ENCODE measurements around the gene NR1H2. TPM values are rescaled to one million over a fixed set of nuclear protein-coding genes. Genes with fewer than 3 reads are reported as not detected.
"Not testable (repeated sequence)": the region's sequence is repeated elsewhere in the genome, so short reads cannot be mapped to it uniquely, and the experiment has no call there.

NR1H2 gene
- 10 to 100 TPM; 81.6 to 82.8 TPM for total RNA-seq

GRCh38 chr19:50376166-50377050, at the start of gene NR1H2:
TSS of gene NR1H2 (plus strand) at chr19:50376457. CDS start at chr19:50377606, 1,149 bp downstream.
- peak within 1 kb of the TSS; percentile 98 for H3K27ac Mint-ChIP-seq
- ATAC-seq (ENCODE audit: low read depth) (peak; percentile 88), DNase-seq (peak; percentile 91)
- POLR2A ChIA-PET, result interaction anchor here (0.5 to 2.0 kb wide), 10 partner anchors 8 to 438 kb away, joined by 3 to 13 read pairs (median 4); partner anchors contain the start of gene POLD1
- H3K4me3 Mint-ChIP-seq, result peak within 1 kb of the TSS; percentile 92
- peaks cover 11% of the 10 kb centered on the region for H3K36me3 Mint-ChIP-seq
- no peaks in the 10 kb centered on the region for H3K27me3 Mint-ChIP-seq
- no peaks in the 10 kb centered on the region for H3K9me3 Mint-ChIP-seq
- peaks cover 11% of the 10 kb centered on the region for H3K4me1 Mint-ChIP-seq

DNA sequence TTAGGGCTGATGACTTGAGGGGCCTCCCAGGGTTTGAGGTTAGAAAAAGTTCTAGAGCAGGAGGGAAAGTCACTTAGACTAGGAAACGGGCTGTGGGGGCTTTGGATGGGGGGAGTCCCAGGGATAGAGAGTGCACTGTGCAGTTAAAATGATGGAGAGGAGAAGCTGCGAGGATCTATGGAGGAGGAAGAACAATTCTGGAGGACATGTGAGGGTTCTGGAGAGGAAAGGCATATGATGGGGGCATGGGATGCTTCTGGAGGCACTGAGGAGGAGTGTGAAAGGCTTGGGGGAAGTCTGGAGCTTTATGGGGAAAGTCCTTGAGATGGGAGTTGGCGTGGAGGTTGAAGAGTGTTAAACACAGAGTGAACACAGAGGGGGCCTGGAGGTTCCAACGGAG, 49.2 kb upstream of the NR1H2 start:
- peak overlapping the region; percentile 60 for H3K4me3 Mint-ChIP-seq
- H3K27ac Mint-ChIP-seq, result peak overlapping the region; percentile 7
- no peaks in the 10 kb centered on the region for H3K9me3 Mint-ChIP-seq
- ATAC-seq (ENCODE audit: low read depth) (no peak), DNase-seq (no peak)
- POLR2A ChIA-PET, result no interaction called here
- peaks cover 4% of the 10 kb centered on the region for H3K36me3 Mint-ChIP-seq
- peaks cover 46% of the 10 kb centered on the region for H3K27me3 Mint-ChIP-seq
- H3K4me1 Mint-ChIP-seq, result peaks cover 36% of the 10 kb centered on the region

GRCh38 chr19:50327461-50328223, 48.6 kb upstream of the NR1H2 start:
- Mint-ChIP-seq H3K4me1 (peaks cover 41% of the 10 kb centered on the region), H3K27me3 (peaks cover 50% of the 10 kb centered on the region), H3K27ac (peak overlapping the region; percentile 78), H3K36me3 (peaks cover 4% of the 10 kb centered on the region), H3K9me3 (no peaks in the 10 kb centered on the region), H3K4me3 (peak overlapping the region; percentile 60)
- no peak for ATAC-seq (ENCODE audit: low read depth)
- POLR2A ChIA-PET, result interaction anchor here (0.6 kb wide), 1 partner anchor 9 kb away, joined by 5 read pairs; no protein-coding TSS in a partner anchor
- DNase-seq, result no peak

DNA sequence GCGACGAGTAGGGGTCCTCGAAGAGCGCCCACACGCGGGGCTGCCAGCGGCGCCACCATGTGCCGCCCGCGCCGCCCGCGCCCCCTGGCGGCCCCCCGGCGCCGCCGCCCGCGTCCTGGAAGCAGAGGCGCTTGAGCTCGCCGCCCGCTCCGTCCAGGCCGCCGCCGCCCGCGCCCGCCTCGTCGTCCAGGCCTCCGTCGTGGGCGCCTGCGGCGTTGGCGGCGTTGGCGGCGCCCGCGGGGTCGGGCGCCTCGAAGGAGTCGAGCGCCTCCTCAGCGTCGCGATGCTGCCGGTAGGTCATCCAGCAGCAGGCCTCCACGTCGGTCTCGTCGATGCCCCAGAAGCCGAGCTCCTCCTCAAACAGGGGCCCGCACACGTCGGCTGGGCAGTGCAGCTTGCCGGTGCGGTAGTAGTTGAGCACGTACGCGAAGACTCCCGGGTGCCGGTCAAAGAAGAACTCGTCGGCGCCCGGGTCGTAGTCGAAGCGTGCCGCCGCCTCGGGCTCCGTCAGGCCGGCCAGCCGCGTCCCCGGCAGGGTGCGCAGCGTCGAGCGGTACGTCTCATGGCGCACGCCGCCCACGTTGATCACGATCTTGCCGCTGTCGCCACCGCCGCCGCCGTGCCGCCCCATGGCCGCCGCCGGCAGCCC, 47.9 kb upstream of the NR1H2 start:
- Mint-ChIP-seq H3K9me3 (no peaks in the 10 kb centered on the region), H3K36me3 (peaks cover 6% of the 10 kb centered on the region), H3K27me3 (peaks cover 52% of the 10 kb centered on the region), H3K27ac (no peak overlapping the region), H3K4me1 (peaks cover 44% of the 10 kb centered on the region), H3K4me3 (no peak overlapping the region)
- ATAC-seq (ENCODE audit: low read depth), result no peak
- POLR2A ChIA-PET, result interaction anchor here (0.6 to 1.0 kb wide), 2 partner anchors 8 to 183 kb away, joined by 3 to 5 read pairs; partner anchors contain the start of gene JOSD2
- DNase-seq, result peak; percentile 48

DNA sequence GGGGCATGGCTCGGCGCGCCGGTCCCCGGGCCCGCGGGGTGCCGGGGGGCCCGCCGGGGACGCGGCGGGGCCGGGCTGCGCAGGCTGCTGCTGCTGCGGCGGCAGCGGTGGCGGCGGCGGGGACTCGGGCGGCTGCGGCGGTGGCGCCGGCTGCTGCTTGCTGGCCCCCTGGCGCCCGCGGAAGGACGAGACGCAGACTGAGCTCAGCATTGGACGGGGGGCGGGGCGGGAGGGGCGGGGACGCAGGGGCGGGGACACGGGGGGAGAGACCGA, 47.4 kb upstream of the NR1H2 start:
- H3K4me3 Mint-ChIP-seq, result peak overlapping the region; percentile 81
- H3K27ac Mint-ChIP-seq, result no peak overlapping the region
- H3K27me3 Mint-ChIP-seq, result peaks cover 52% of the 10 kb centered on the region
- POLR2A ChIA-PET, result interaction anchor here (0.6 to 1.0 kb wide), 2 partner anchors 28 to 182 kb away, joined by 3 read pairs; partner anchors contain the start of gene JOSD2
- ATAC-seq (ENCODE audit: low read depth), result no peak
- peaks cover 6% of the 10 kb centered on the region for H3K36me3 Mint-ChIP-seq
- no peaks in the 10 kb centered on the region for H3K9me3 Mint-ChIP-seq
- H3K4me1 Mint-ChIP-seq, result peaks cover 47% of the 10 kb centered on the region
- DNase-seq, result no peak

DNA sequence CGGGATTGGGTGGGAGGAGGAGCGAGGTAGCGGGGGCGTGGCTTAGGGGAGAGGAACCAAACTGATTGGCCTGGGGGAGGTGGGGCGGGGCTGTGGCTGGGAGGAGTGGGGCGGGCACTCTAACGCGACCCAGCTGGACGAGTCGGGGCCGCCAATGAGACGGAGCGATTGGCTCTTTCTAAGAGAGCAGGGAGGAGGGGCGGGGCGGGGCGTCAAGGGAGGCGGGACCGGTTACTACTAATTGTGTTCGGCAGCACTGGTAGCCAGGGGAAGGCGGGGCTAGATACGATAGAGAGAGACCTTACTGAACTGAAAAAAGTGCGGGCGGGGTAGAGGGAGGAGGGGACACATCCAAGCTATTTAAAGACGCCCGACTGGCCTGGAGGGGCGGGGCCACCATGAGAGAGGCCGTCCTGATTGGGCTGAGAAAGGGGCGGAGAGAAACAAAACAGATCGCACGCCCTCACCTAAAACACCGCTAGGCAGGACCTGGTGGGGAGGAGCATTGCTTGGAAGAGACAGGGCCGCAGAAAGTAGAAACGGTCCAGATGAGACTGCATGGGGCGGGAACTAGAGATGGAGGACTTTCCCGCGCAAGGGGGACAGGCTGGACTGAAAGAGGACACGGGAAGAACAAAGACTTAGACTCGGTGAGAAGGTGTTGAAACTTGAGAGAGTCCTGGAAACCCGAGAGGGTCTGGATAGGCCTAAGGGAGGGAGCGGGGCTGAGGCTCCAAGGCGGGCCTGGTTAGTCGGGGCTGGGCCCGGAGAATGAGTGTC, 46.9 kb upstream of the NR1H2 start, which contains the start of gene KCNC3:
Gene KCNC3 (minus strand): TSS at position 232 of the 780 bp plus-strand sequence. CDS start 295 bp downstream, outside the sequence.
- peak; percentile 89 for DNase-seq
- peaks cover 7% of the 10 kb centered on the region for H3K36me3 Mint-ChIP-seq
- peak; percentile 51 for ATAC-seq (ENCODE audit: low read depth)
- H3K4me3 Mint-ChIP-seq, result peak within 1 kb of the TSS; percentile 81
- peaks cover 52% of the 10 kb centered on the region for H3K27me3 Mint-ChIP-seq
- POLR2A ChIA-PET, result interaction anchor here (0.6 to 1.0 kb wide), 2 partner anchors 28 to 182 kb away, joined by 3 read pairs; partner anchors contain the start of gene JOSD2
- peaks cover 49% of the 10 kb centered on the region for H3K4me1 Mint-ChIP-seq
- H3K27ac Mint-ChIP-seq, result peak within 1 kb of the TSS; percentile 81
- no peaks in the 10 kb centered on the region for H3K9me3 Mint-ChIP-seq

GRCh38 chr19:50329926-50330294, 46.3 kb upstream of the NR1H2 start:
- Mint-ChIP-seq H3K27ac (peak overlapping the region; percentile 81), H3K27me3 (peaks cover 50% of the 10 kb centered on the region), H3K4me1 (peaks cover 48% of the 10 kb centered on the region), H3K4me3 (peak overlapping the region; percentile 81)
- ATAC-seq (ENCODE audit: low read depth); POLR2A ChIA-PET; DNase-seq; H3K36me3 Mint-ChIP-seq; H3K9me3 Mint-ChIP-seq: not testable (repeated sequence)

GRCh38 chr19:50330365-50331078, 45.7 kb upstream of the NR1H2 start:
- ATAC-seq (ENCODE audit: low read depth), result peak; percentile 37
- H3K9me3 Mint-ChIP-seq, result no peaks in the 10 kb centered on the region
- peak; percentile 92 for DNase-seq
- peaks cover 7% of the 10 kb centered on the region for H3K36me3 Mint-ChIP-seq
- peak overlapping the region; percentile 81 for H3K27ac Mint-ChIP-seq
- H3K4me3 Mint-ChIP-seq, result peak overlapping the region; percentile 81
- POLR2A ChIA-PET, result no interaction called here
- H3K27me3 Mint-ChIP-seq, result peaks cover 50% of the 10 kb centered on the region
- peaks cover 50% of the 10 kb centered on the region for H3K4me1 Mint-ChIP-seq

- POLR2A ChIA-PET, result interaction anchor here (0.6 kb wide), 2 partner anchors 384 to 569 kb away, joined by 3 read pairs; no protein-coding TSS in a partner anchor
- Mint-ChIP-seq H3K4me1 (peaks cover 45% of the 10 kb centered on the region), H3K9me3 (no peaks in the 10 kb centered on the region), H3K4me3 (peak overlapping the region; percentile 80), H3K36me3 (peaks cover 7% of the 10 kb centered on the region), H3K27ac (peak overlapping the region; percentile 90), H3K27me3 (peaks cover 44% of the 10 kb centered on the region)
- no peak for DNase-seq
- ATAC-seq (ENCODE audit: low read depth), result no peak
Measured at GRCh38 chr19:50331221-50331993, 44.9 kb upstream of the NR1H2 start.

- Mint-ChIP-seq H3K36me3 (peaks cover 7% of the 10 kb centered on the region), H3K4me1 (peaks cover 45% of the 10 kb centered on the region), H3K4me3 (peak overlapping the region; percentile 80), H3K27me3 (peaks cover 39% of the 10 kb centered on the region), H3K9me3 (no peaks in the 10 kb centered on the region), H3K27ac (peak overlapping the region; percentile 90)
- DNase-seq, result no peak
- no peak for ATAC-seq (ENCODE audit: low read depth)
- POLR2A ChIA-PET, result interaction anchor here (0.6 to 1.2 kb wide), 2 partner anchors 44 to 569 kb away, joined by 3 to 4 read pairs; partner anchors contain the start of gene NR1H2
Measured at GRCh38 chr19:50331994-50332243, 44.3 kb upstream of the NR1H2 start.

DNA sequence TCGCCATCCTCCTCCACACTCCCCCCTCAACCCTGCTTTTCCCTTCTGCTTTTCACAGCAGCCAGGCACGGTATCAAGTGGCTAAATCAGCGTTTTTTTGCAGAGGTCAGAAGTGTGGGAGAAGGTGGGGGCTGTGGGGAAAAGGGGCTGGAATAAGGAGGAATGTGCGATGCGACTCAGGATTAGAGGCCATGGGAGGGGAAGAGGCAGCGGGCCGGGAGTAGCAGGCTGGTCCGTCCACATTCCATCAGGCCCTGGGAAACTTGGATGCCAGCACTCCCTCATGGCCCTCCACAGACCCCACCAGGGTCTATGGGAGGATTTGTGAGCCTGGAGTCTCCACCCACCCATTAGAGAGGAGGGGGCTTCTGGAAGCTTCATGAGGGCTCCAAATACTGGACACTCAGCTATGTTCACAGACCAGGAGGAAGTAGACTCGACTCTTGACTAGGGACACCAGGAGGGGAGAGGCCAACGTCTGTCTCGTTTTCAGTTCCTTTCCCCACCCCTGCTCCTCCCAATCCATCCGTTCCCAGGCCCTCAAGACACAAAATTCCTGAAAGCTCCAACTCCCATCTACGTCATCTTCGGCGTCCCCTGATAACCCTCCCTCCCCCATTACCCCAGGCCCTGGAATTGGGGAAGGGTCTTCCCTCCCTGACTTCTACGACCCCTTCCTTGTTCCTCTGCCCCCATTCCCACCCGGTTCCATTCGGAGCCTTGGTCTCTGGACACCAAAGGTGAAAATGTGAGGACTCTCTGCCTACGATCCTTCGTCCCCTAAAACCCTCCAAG, 43.8 kb upstream of the NR1H2 start:
- Mint-ChIP-seq H3K4me1 (peaks cover 41% of the 10 kb centered on the region), H3K27ac (peak overlapping the region; percentile 91), H3K27me3 (peaks cover 34% of the 10 kb centered on the region), H3K4me3 (peak overlapping the region; percentile 80), H3K36me3 (peaks cover 7% of the 10 kb centered on the region), H3K9me3 (no peaks in the 10 kb centered on the region)
- DNase-seq (no peak), ATAC-seq (ENCODE audit: low read depth) (no peak)
- POLR2A ChIA-PET, result interaction anchor here (1.2 to 1.5 kb wide), 2 partner anchors 11 to 44 kb away, joined by 4 to 9 read pairs; partner anchors contain the start of gene NR1H2

Data from activated naive CD8-positive, alpha-beta T cell treated with anti-CD3 and anti-CD28 coated beads, Interleukin-2, amount 10 ng/mL, durations not matched to agents 7 days and 5 days (primary cell).